ENCODE measurements around the gene THUMPD3. TPM values are rescaled to one million over a fixed set of nuclear protein-coding genes. Genes with fewer than 3 reads are reported as not detected.

The THUMPD3 gene
- total RNA-seq, 3 donors from 2014 or later, result 22.2 to 36.4 (median 25.2) TPM

DNA sequence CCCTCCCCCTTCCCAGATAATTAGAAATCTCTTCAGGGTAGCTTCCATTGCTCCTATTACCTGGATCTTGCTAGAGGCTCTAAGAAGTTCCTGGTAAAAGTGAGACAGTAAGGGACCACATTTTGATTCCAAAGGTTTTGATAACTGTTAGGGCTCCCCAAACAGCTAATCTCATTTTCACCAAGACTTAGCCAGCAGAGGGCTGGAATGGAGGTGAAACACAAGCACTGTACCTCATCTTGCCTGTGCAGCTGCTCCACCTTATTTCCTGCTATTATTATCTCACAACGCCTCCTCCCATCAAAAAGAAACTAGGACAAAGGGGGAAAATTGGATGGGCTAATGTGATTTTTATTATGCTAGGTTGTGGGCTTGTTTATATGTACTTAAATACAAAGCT lies 41.8 kb downstream of the THUMPD3 start:
- no peak for TF ChIP-seq POLR2A (IDR thresholded peaks at IDR 0.05)
- TF ChIP-seq, protein P1, sequence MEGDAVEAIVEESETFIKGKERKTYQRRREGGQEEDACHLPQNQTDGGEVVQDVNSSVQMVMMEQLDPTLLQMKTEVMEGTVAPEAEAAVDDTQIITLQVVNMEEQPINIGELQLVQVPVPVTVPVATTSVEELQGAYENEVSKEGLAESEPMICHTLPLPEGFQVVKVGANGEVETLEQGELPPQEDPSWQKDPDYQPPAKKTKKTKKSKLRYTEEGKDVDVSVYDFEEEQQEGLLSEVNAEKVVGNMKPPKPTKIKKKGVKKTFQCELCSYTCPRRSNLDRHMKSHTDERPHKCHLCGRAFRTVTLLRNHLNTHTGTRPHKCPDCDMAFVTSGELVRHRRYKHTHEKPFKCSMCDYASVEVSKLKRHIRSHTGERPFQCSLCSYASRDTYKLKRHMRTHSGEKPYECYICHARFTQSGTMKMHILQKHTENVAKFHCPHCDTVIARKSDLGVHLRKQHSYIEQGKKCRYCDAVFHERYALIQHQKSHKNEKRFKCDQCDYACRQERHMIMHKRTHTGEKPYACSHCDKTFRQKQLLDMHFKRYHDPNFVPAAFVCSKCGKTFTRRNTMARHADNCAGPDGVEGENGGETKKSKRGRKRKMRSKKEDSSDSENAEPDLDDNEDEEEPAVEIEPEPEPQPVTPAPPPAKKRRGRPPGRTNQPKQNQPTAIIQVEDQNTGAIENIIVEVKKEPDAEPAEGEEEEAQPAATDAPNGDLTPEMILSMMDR (IDR thresholded peaks at IDR 0.05), result no peak
- no peak for TF ChIP-seq POLR2AphosphoS5 (IDR thresholded peaks at IDR 0.05)
- Histone ChIP-seq H3K27me3 (no peaks in the 10 kb centered on the region), H3K9me3 (no peaks in the 10 kb centered on the region), H3K36me3 (no peaks in the 10 kb centered on the region), H3K27ac (peak overlapping the region; percentile 28 to 54), H3K4me1 (peaks cover 3 to 27% of the 10 kb centered on the region in 2 donors), H3K4me3 (no peak overlapping the region)
- no peak for DNase-seq (ENCODE audit: low spot score in 2 of 2)
- intact Hi-C loops (cut with DNase I; ENCODE audit: low total_unique reads), result no loop called here

DNA sequence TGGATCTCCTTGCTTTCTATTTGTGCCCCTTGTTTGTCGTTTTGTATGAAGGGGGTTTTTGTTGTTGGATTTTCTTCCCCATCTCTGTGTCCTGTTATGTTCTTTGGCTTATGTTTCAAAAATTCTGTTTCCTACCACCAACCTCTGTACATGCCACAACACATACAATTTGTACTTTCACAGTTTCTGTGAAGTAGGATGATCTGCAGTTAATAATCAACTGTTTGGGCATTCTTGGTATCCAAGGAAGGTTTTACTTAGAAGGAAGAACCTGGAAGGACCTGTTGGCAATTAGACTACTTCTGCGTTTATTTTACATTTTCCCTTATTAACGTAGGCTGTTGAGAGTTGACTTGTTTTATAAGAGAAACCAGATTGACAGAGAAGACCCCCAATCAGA lies 42.9 kb downstream of the THUMPD3 start:
- Histone ChIP-seq H3K27me3 (no peaks in the 10 kb centered on the region), H3K36me3 (no peaks in the 10 kb centered on the region), H3K9me3 (no peaks in the 10 kb centered on the region), H3K4me3 (no peak overlapping the region), H3K27ac (peak overlapping the region; percentile 2 to 54), H3K4me1 (peaks cover 1 to 17% of the 10 kb centered on the region in 2 donors)
- intact Hi-C loops (cut with DNase I; ENCODE audit: low total_unique reads), result no loop called here
- TF ChIP-seq POLR2AphosphoS5 (IDR thresholded peaks at IDR 0.05), result no peak
- TF ChIP-seq POLR2A (IDR thresholded peaks at IDR 0.05), result no peak
- TF ChIP-seq, protein P1 (IDR thresholded peaks at IDR 0.05), result no peak
- no peak for DNase-seq (ENCODE audit: low spot score in 2 of 2)

DNA sequence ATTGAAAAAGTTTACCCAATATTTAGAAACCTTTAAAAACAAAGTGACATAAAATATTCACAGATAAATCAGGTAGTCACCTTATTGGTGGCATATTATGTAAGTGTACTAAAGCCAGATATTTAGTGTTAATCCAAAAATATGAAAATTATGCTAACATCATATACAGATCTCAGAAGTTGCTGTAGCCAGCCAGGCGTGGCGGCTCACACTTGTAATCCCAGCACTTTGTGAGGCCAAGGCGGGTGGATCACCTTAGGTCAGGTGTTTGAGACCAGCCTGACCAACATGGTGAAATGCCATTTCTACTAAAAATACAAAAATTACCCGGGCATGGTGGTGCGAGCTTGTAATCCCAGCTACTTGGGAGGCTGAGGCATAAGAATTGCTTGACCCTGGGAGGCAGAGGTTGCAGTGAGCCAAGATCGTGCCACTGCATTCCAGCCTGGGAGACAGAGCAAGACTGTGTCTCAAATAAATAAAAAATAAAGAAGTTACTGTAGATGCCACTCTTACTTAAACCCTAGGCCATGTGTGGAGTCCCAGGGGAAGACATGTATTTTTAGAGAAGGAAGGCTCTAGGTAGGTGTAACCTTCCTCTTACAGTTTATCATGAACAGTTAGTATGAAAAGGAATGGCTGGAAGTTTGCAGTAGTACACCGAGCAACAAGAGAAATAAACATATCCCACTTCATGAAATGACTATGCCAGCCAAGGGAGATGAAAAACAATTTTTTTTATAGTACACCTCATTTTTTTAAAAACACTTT lies 44.2 kb downstream of the THUMPD3 start:
- Histone ChIP-seq H3K27ac (no peak overlapping the region), H3K4me1 (peaks cover 0 to 14% of the 10 kb centered on the region in 2 donors), H3K9me3 (no peaks in the 10 kb centered on the region), H3K36me3 (no peaks in the 10 kb centered on the region), H3K27me3 (no peaks in the 10 kb centered on the region), H3K4me3 (no peak overlapping the region)
- TF ChIP-seq POLR2AphosphoS5 (IDR thresholded peaks at IDR 0.05) (no peak), POLR2A (IDR thresholded peaks at IDR 0.05) (no peak)
- TF ChIP-seq, protein P1 (IDR thresholded peaks at IDR 0.05), result no peak
- intact Hi-C loops (cut with DNase I; ENCODE audit: low total_unique reads), result no loop called here
- no peak for DNase-seq (ENCODE audit: low spot score in 2 of 2)

DNA sequence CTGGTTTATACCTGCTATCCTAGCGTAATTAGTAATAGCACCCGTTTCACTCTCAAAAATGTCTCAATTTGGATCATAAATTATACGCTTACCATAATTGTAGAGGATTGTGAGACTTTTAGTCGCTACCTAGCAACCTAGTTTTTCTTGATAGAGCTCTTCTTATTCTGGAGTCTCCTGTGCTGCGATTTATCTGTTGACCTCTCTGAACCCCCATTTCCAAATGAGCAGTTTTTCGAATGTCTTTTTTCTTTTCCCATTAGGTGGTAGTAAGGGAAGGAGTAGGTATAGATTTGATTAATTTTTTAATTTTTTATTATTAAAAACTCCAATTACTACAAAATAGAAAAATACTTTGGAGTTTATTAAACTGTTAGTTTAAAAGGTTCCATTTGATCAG lies 45.2 kb downstream of the THUMPD3 start:
- Histone ChIP-seq H3K4me1 (peaks cover 0 to 8% of the 10 kb centered on the region in 2 donors), H3K27ac (no peak overlapping the region), H3K9me3 (no peaks in the 10 kb centered on the region), H3K27me3 (no peaks in the 10 kb centered on the region), H3K36me3 (no peaks in the 10 kb centered on the region), H3K4me3 (no peak overlapping the region)
- intact Hi-C loops (cut with DNase I; ENCODE audit: low total_unique reads), result no loop called here
- TF ChIP-seq, protein P1 (IDR thresholded peaks at IDR 0.05), result no peak
- TF ChIP-seq POLR2AphosphoS5 (IDR thresholded peaks at IDR 0.05) (no peak), POLR2A (IDR thresholded peaks at IDR 0.05) (no peak)
- no peak for DNase-seq (ENCODE audit: low spot score in 2 of 2)

DNA sequence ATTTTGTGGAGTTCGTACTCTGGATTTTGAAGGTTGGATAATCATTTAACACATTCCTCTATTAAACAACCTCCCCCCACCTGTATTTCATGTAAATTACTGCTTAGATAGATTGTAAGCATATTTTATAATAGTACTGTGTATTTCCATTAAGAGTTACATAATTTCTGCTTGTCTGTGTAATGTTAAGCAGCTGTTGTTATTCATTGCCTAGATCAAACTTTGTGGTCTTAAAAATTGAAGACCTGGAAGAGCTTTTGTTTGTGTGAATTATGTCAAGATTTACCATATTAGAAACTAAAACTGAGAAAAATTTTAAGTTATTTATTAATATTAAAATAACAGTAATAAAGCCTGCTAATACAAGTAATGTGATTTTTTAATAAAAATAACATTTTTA lies 45.7 kb downstream of the THUMPD3 start:
- DNase-seq (ENCODE audit: low spot score in 2 of 2), result no peak
- no peaks in the 10 kb centered on the region for H3K9me3 ChIP-seq
- peaks cover 0 to 5% of the 10 kb centered on the region in 2 donors for H3K4me1 ChIP-seq
- TF ChIP-seq POLR2AphosphoS5 (IDR thresholded peaks at IDR 0.05) (no peak), POLR2A (IDR thresholded peaks at IDR 0.05) (no peak)
- TF ChIP-seq, protein P1 (IDR thresholded peaks at IDR 0.05), result no peak
- no peaks in the 10 kb centered on the region for H3K27me3 ChIP-seq
- no peaks in the 10 kb centered on the region for H3K36me3 ChIP-seq
- no peak overlapping the region for H3K27ac ChIP-seq
- intact Hi-C loops (cut with DNase I; ENCODE audit: low total_unique reads), result no loop called here
- H3K4me3 ChIP-seq, result no peak overlapping the region

All from breast epithelium (tissue), 4 donors.